Measurements from ENCODE around the gene MRPL24. TPM values are rescaled to one million over a fixed set of nuclear protein-coding genes. Genes with fewer than 3 reads are reported as not detected.

MRPL24 gene
- total and polyA plus RNA-seq, 2 of the 13 experiments (the other 11 are each of a cell fraction or from before 2014, with no cell fraction given), result 38.1 to 42.9 TPM

- TF ChIP-seq HNF1A (IDR thresholded peaks at IDR 0.05; ENCODE audit: low read depth) (no peak), HNF1A (CRISPR knock-in tag; IDR thresholded peaks at IDR 0.05; ENCODE audit: borderline replicate concordance) (no peak), FLYWCH1 (CRISPR knock-in tag; IDR thresholded peaks at IDR 0.05) (no peak), ZC3H13 (CRISPR knock-in tag; IDR thresholded peaks at IDR 0.05) (no peak), TAF1 (CRISPR knock-in tag; IDR thresholded peaks at IDR 0.05) (no peak), MED13 (CRISPR knock-in tag; IDR thresholded peaks at IDR 0.05) (no peak), CREM (IDR thresholded peaks at IDR 0.05) (no peak), CREM (CRISPR knock-in tag; IDR thresholded peaks at IDR 0.05) (no peak), ZNF251 (CRISPR knock-in tag; IDR thresholded peaks at IDR 0.05) (no peak), ZSCAN21 (CRISPR knock-in tag; IDR thresholded peaks at IDR 0.05; ENCODE audit: borderline replicate concordance) (no peak), TOE1 (CRISPR knock-in tag; IDR thresholded peaks at IDR 0.05) (no peak), ZNF609 (CRISPR knock-in tag; IDR thresholded peaks at IDR 0.05; ENCODE audit: borderline replicate concordance) (no peak), SIX4 (CRISPR knock-in tag; IDR thresholded peaks at IDR 0.05) (no peak), ELF3 (CRISPR knock-in tag; IDR thresholded peaks at IDR 0.05) (0 out of 2 replicates have a peak, but pooled peaks have one; percentile 35), NFE2L1 (CRISPR knock-in tag; IDR thresholded peaks at IDR 0.05; ENCODE audit: borderline replicate concordance) (no peak), NFYB (CRISPR knock-in tag; IDR thresholded peaks at IDR 0.05) (no peak), AHR (CRISPR knock-in tag; IDR thresholded peaks at IDR 0.05) (0 out of 2 replicates have a peak, but pooled peaks have one; percentile 23), ZNF33A (CRISPR knock-in tag; IDR thresholded peaks at IDR 0.05; ENCODE audit: borderline replicate concordance) (no peak), IKZF4 (CRISPR knock-in tag; IDR thresholded peaks at IDR 0.05; ENCODE audit: borderline replicate concordance, low read depth, not compliant biosample characterization) (no peak)
- TF ChIP-seq, protein P1, sequence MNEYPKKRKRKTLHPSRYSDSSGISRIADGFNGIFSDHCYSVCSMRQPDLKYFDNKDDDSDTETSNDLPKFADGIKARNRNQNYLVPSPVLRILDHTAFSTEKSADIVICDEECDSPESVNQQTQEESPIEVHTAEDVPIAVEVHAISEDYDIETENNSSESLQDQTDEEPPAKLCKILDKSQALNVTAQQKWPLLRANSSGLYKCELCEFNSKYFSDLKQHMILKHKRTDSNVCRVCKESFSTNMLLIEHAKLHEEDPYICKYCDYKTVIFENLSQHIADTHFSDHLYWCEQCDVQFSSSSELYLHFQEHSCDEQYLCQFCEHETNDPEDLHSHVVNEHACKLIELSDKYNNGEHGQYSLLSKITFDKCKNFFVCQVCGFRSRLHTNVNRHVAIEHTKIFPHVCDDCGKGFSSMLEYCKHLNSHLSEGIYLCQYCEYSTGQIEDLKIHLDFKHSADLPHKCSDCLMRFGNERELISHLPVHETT (CRISPR knock-in tag; conservative IDR thresholded peaks at IDR 0.05), result no peak
These were observed 51.6 kb downstream of the MRPL24 start (continued) for GRCh38 chr1:156689035-156689952.

All from HepG2 (cell line).